ENCODE measurements around the gene RASSF5. TPM values are rescaled to one million over a fixed set of nuclear protein-coding genes. Genes with fewer than 3 reads are reported as not detected.

Gene RASSF5
- total and polyA plus RNA-seq, 9 of the 15 experiments (the other 6 are each of a cell fraction or from before 2014, with no cell fraction given), result 6.1 to 41.0 (median 25.2) TPM

- TF ChIP-seq ZBTB40 (IDR thresholded peaks at IDR 0.05), result no peak
- TF ChIP-seq ZBTB40 (CRISPR knock-in tag; IDR thresholded peaks at IDR 0.05), result no peak
- TF ChIP-seq BCOR (IDR thresholded peaks at IDR 0.05), result no peak
- no peak for TF ChIP-seq FOXM1 (IDR thresholded peaks at IDR 0.05; ENCODE audit: low read depth)
- TF ChIP-seq FOXM1 (CRISPR knock-in tag; IDR thresholded peaks at IDR 0.05; ENCODE audit: low read depth), result 0 out of 2 replicates have a peak, but pooled peaks have one; percentile 35
- TF ChIP-seq MLX (CRISPR knock-in tag; conservative IDR thresholded peaks at IDR 0.05), result no peak
- no peak for TF ChIP-seq TEAD2 (tag; IDR thresholded peaks at IDR 0.05)
- TF ChIP-seq ZNF740 (CRISPR knock-in tag; IDR thresholded peaks at IDR 0.05), result peak; percentile 78; the same call in 1 of the 2 replicates
- TF ChIP-seq ZNF740 (tag; IDR thresholded peaks at IDR 0.05), result no peak
- peak; percentile 55 for TF ChIP-seq USF1 (CRISPR knock-in tag; IDR thresholded peaks at IDR 0.05)
- no peak; the same call in 1 of the 2 replicates for TF ChIP-seq NR2C2 (CRISPR knock-in tag; IDR thresholded peaks at IDR 0.05)
- peak; percentile 54; the same call in 1 of the 2 replicates for TF ChIP-seq NR2C2 (tag; IDR thresholded peaks at IDR 0.05)
- TF ChIP-seq ATF3 (IDR thresholded peaks at IDR 0.05), result no peak
- no peak for TF ChIP-seq ATF3 (CRISPR knock-in tag; conservative IDR thresholded peaks at IDR 0.05)
- no peak for TF ChIP-seq ILF3 (IDR thresholded peaks at IDR 0.05; ENCODE audit: borderline replicate concordance)
Observed at GRCh38 chr1:206508130-206508889, 979 bp downstream of the RASSF5 start (continued).

All from K562 (cell line).